Aorta (tissue), 5 donors: ENCODE data around the gene FSTL5. TPM values are rescaled to one million over a fixed set of nuclear protein-coding genes. Genes with fewer than 3 reads are reported as not detected.

Source experiments
- ATAC-seq: fragments of 200-7000 bp; cut with Tn5 transposase; one replicate; pipeline ENCODE4 v1.9.1; 2022; ENCODE audit warnings: moderate library complexity; ENCODE audit not compliant: low FRiP score
- DNase-seq, 2 donors: peaks; one replicate each; pipeline ENCODE4 v3.0.0-alpha.2; 2020
- H3K27ac ChIP-seq, 2 donors: one replicate each; pipeline ENCODE4 v1.5.1; 2013; ENCODE audit warnings: low read length in 2 of 2, mild to moderate bottlenecking in 2 of 2, moderate library complexity in 2 of 2, control low read depth in 1 of 2, inconsistent platforms in 1 of 2, low read depth in 1 of 2
- H3K27me3 ChIP-seq, 2 donors: one replicate each; pipeline ENCODE4 v1.6.1; 2013; ENCODE audit warnings: control low read depth in 1 of 2, low read length in 1 of 2, mild to moderate bottlenecking in 1 of 2, moderate library complexity in 1 of 2; ENCODE audit not compliant: insufficient read depth in 2 of 2, control insufficient read depth in 1 of 2
- H3K36me3 ChIP-seq, 2 donors: one replicate each; pipeline ENCODE4 v1.6.1; 2013; ENCODE audit warnings: control low read depth in 1 of 2, low read length in 1 of 2, mild to moderate bottlenecking in 1 of 2; ENCODE audit not compliant: insufficient read depth in 2 of 2, control insufficient read depth in 1 of 2
- H3K4me1 ChIP-seq, 2 donors: one replicate each; pipeline ENCODE4 v1.6.1; 2013; ENCODE audit warnings: low read length in 2 of 2, control low read depth in 1 of 2, mild to moderate bottlenecking in 1 of 2, moderate library complexity in 1 of 2; ENCODE audit not compliant: insufficient read depth in 2 of 2, control insufficient read depth in 1 of 2
- H3K4me3 ChIP-seq, 2 donors: one replicate each; pipeline ENCODE4 v1.5.1; 2013; ENCODE audit warnings: low read length in 2 of 2, control low read depth in 1 of 2, mild to moderate bottlenecking in 1 of 2
- H3K9me3 ChIP-seq: one replicate; pipeline ENCODE4 v1.6.1; 2013; ENCODE audit warnings: mild to moderate bottlenecking, low read length; ENCODE audit not compliant: control insufficient read depth
- WGBS, 2 donors: extraction: QIAGEN DNeasy Blood & Tissue Kit; methylation state at CpG; one replicate each; pipeline ENCODE4 v1.1.7; 2013; 5-methylcytosine and 5-hydroxymethylcytosine counted together
- intact Hi-C, 2 donors: fragments of 100-400 bp; cut with DNase I; formaldehyde crosslinking; loops; one replicate each; pipeline versions ENCODE4 v1.14.2 to v1.15.0; 2022
- polyA plus RNA-seq, 2 donors: library from polyadenylated mRNA; stranded (reverse); fragments of 200-250 nt; gene quantifications; one replicate each; pipeline ENCODE4 v1.2.3, GENCODE V29; 2013
- total RNA-seq, 2 donors: library from RNA; stranded (reverse); fragmentation: NEBNext Ultra II Directional; extraction: Animal tissue kit (Norgen Biotek cat#: 25700); gene quantifications; one replicate each; pipeline ENCODE4 v1.2.1, GENCODE V29; 2021
- donor health status: healthy with polysubstance abuse.
- donor health status: Bipolar disorder and iron deficiency.
- donor health status: DM: no; HTN: no; CAD: no.
- donor health status: DM: no; HTN: no; CAD: no.
- donor health status: DM: yes; HTN: yes; CAD: no.

The FSTL5 gene
- total and polyA plus RNA-seq, 4 donors, result 0.45 TPM; not detected in 3

DNA sequence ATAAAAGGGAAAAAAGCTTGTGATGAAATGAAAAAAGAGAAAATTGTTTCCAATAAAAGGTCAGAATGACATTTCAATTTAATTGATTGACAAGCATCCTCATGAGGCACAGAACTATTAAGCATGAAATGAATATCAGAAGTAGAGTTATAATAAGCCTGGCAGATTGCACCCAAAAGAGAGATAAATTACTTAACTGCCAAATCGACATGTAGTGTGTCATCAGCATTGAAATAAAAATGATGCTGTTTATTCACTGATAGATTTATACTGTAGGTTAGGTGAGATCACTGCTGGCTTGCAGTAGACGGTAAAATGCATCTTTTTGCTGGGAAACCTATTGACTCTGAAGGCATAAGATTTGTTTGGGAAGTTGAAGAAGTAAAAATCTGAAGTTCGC lies 507.2 kb downstream of the FSTL5 start:
- DNase-seq (no peak), ATAC-seq (no peak)
- intact Hi-C loops, result no loop called here
- no peak overlapping the region for H3K27ac ChIP-seq
- no peaks in the 10 kb centered on the region for H3K4me1 ChIP-seq
- no peaks in the 10 kb centered on the region for H3K9me3 ChIP-seq
- no peaks in the 10 kb centered on the region for H3K36me3 ChIP-seq
- no peaks in the 10 kb centered on the region for H3K27me3 ChIP-seq
- WGBS, 2 donors, result 36 to 39% methylated on average over 3 of the region's 3 CpGs
- H3K4me3 ChIP-seq, result no peak overlapping the region

DNA sequence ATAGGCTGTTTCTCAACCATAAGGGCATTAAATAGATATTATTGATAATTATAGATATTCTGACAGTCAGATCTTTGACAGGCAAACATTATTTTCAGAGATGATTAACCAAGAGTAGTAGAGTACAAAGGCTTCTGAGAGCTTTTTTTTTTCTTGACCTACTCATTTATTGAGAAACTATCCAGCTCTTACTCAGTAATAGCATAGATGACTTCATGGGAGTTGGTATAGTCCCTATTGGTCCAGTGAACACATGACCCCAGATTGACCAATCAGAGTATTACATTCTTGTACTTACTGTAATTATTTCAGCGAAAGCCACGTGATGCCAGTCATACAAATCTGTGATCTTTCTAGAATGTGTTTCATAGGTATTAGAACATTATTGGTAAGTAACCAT lies 508.7 kb downstream of the FSTL5 start:
- no peak for DNase-seq
- no peaks in the 10 kb centered on the region for H3K4me1 ChIP-seq
- no peak for ATAC-seq
- WGBS, 2 donors, result 93 to 95% methylated on average over 2 of the region's 2 CpGs
- intact Hi-C loops, result no loop called here
- no peak overlapping the region for H3K27ac ChIP-seq
- no peak overlapping the region for H3K4me3 ChIP-seq
- H3K27me3 ChIP-seq, result no peaks in the 10 kb centered on the region
- H3K9me3 ChIP-seq, result no peaks in the 10 kb centered on the region
- H3K36me3 ChIP-seq, result no peaks in the 10 kb centered on the region

DNA sequence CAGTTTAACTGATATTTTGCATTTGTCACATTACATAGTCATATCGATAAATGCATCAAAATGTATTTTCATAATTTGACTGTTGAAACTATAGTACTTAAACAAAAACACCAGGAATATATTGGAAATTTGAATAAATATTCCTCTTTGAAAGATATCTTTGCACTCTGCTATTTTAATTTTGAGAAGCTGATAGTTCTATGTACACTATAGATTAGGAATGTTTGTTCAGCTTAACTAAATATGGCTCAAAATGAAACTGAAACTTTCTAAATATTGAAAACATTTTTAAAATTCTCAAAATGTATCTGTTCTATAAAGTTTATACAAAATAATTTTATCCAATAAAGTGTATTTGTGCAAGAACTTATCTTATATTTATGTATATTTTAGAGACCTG lies 510.1 kb downstream of the FSTL5 start:
- intact Hi-C loops, result no loop called here
- no peak overlapping the region for H3K4me3 ChIP-seq
- ATAC-seq, result no peak
- H3K27ac ChIP-seq, result no peak overlapping the region
- H3K4me1 ChIP-seq, result no peaks in the 10 kb centered on the region
- no peaks in the 10 kb centered on the region for H3K27me3 ChIP-seq
- DNase-seq, result no peak
- no peaks in the 10 kb centered on the region for H3K36me3 ChIP-seq
- 16 to 30% methylated on average over 1 of the region's 1 CpG for WGBS, 2 donors
- H3K9me3 ChIP-seq, result no peaks in the 10 kb centered on the region

- no peak overlapping the region for H3K4me3 ChIP-seq
- ATAC-seq (no peak), DNase-seq (no peak)
- intact Hi-C loops, result no loop called here
- H3K27ac ChIP-seq, result no peak overlapping the region
- 34 to 36% methylated on average over 2 of the region's 2 CpGs for WGBS, 2 donors
- no peaks in the 10 kb centered on the region for H3K27me3 ChIP-seq
- no peaks in the 10 kb centered on the region for H3K9me3 ChIP-seq
- H3K36me3 ChIP-seq, result no peaks in the 10 kb centered on the region
- H3K4me1 ChIP-seq, result no peaks in the 10 kb centered on the region
Measured at GRCh38 chr4:161651586-161651985, 512.2 kb downstream of the FSTL5 start.

GRCh38 chr4:161650812-161651211 lies 513.0 kb downstream of the FSTL5 start:
- ATAC-seq (no peak), DNase-seq (no peak)
- intact Hi-C loops, result no loop called here
- H3K36me3 ChIP-seq, result no peaks in the 10 kb centered on the region
- H3K4me3 ChIP-seq, result no peak overlapping the region
- H3K4me1 ChIP-seq, result no peaks in the 10 kb centered on the region
- H3K9me3 ChIP-seq, result no peaks in the 10 kb centered on the region
- 62 to 63% methylated on average over 5 of the region's 5 CpGs for WGBS, 2 donors
- H3K27ac ChIP-seq, result no peak overlapping the region
- no peaks in the 10 kb centered on the region for H3K27me3 ChIP-seq

- no peak overlapping the region for H3K4me3 ChIP-seq
- 90 to 92% methylated on average over 12 of the region's 12 CpGs for WGBS, 2 donors
- peak in 1 of 2 donors; percentile 26 for DNase-seq
Measured at GRCh38 chr4:161647757-161648156, 516.0 kb downstream of the FSTL5 start.

DNA sequence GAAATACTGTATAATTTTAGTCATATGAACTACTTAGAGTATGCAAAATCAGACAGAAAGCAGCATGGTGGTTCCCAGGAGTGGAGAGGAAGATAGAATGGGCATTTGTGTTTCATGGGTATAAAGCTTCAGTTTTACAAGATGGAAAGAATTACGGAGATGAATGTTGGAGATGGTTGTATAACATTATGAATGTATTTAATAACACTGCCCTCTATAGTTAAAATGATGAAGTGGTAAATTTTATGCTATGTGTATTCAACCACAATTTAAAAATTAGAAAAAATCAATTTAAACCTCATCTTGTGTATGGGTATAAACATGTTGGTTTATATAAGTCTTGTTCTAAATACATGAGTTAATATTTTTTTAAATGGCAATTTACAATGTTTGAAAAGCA lies 521.1 kb downstream of the FSTL5 start:
- Histone ChIP-seq H3K4me3 (no peak overlapping the region), H3K27ac (no peak overlapping the region), H3K9me3 (no peaks in the 10 kb centered on the region), H3K4me1 (no peaks in the 10 kb centered on the region), H3K27me3 (no peaks in the 10 kb centered on the region), H3K36me3 (no peaks in the 10 kb centered on the region)
- intact Hi-C loops, result no loop called here
- DNase-seq, result no peak
- WGBS, 2 donors, result 11 to 25% methylated on average over 1 of the region's 1 CpG
- ATAC-seq, result no peak

More at GRCh38 chr4:161647757-161648156, 516.0 kb downstream of the FSTL5 start:
- Histone ChIP-seq H3K4me1 (no peaks in the 10 kb centered on the region), H3K27me3 (no peaks in the 10 kb centered on the region), H3K27ac (no peak overlapping the region), H3K36me3 (no peaks in the 10 kb centered on the region), H3K9me3 (no peaks in the 10 kb centered on the region)
- ATAC-seq, result no peak
- intact Hi-C loops, result no loop called here

DNA sequence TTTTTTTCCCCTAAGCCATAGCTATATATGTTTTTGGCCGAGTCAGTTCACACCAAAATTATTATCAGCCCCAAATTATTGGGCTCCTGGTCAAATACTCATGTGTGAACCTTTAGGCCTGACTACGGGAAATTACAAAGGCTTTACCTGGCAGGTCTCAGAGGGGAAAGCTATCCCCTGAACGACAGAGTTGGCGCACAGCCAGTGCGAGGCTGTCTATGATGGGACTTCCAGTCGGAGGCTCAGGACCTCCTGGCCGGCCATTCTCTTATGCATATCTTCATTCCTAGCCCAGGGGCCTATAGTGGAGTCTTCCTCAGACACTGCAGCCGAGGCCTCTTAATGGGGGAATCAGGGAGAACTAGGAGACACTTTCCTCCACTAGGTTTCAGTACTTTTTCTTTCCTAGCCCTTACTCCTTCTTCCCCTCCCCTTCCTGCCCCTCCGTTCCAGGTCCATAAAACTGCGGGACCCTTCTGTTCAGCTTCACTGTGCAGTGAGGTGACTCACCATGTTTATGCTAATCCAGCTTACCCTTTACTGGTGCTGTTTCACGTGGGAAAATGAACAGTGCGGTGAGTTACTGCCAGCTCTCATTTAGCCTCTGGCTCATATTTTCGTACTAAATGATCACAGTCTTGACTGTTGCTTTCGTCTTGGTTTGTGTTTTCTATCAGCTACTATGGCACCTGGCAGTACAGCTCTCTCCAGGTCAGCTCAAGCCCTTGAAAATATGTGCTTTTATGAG lies 533.9 kb downstream of the FSTL5 start:
- H3K36me3 ChIP-seq, result no peaks in the 10 kb centered on the region
- H3K27ac ChIP-seq, result no peak overlapping the region
- DNase-seq (no peak), ATAC-seq (no peak)
- intact Hi-C loops, result no loop called here
- no peak overlapping the region for H3K4me3 ChIP-seq
- no peaks in the 10 kb centered on the region for H3K9me3 ChIP-seq
- no peaks in the 10 kb centered on the region for H3K4me1 ChIP-seq
- WGBS, 2 donors, result 54 to 59% methylated on average over 14 of the region's 14 CpGs
- no peaks in the 10 kb centered on the region for H3K27me3 ChIP-seq

DNA sequence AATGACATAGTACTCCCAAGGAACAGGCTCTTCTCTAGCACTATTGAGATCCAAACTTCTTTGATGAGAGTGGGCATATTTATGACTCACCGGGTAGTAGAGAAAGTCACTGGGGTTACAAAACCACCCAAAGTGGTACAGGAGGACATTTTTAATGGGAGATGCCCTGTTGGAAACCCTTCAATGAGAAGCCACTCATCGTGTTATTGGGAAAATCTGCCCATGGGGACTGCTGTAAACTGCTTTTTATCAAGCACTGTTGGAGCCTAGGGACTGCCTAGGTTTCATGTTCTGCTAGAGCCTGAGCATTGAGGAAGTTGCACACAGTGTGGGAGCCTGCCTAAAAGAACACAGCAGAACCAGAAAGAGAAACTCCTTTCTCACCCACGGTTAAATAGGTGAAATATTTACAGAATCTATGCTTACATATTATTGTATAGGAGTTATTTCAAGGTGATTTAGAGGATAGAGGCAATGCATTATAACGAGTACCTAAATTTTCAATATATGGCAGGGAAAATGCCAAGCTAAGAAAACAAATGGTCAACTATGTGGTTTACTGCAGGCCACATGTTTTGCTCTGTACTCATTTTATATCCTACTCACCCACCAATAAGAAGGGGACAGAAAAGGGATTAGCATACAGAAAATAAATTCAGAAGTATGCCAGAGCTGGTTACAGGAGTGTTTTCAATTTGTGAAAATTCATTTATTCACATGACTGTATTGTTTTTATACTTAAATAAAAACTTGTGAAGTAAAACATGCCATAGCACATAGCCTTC lies 559.1 kb downstream of the FSTL5 start:
- Histone ChIP-seq H3K4me1 (no peaks in the 10 kb centered on the region), H3K36me3 (no peaks in the 10 kb centered on the region), H3K4me3 (no peak overlapping the region), H3K9me3 (no peaks in the 10 kb centered on the region), H3K27me3 (no peaks in the 10 kb centered on the region), H3K27ac (no peak overlapping the region)
- WGBS, 2 donors, result 60 to 66% methylated on average over 4 of the region's 4 CpGs
- intact Hi-C loops, result no loop called here
- no peak for DNase-seq
- ATAC-seq, result no peak
